Karpas-422 (cell line): ENCODE results near the gene TMEM108. TPM values are rescaled to one million over a fixed set of nuclear protein-coding genes. Genes with fewer than 3 reads are reported as not detected.

ENCODE experiments used
- DNase-seq: peaks from one replicate; pipeline ENCODE4 v3.0.0-alpha.2; 2015
- H2AFZ ChIP-seq: fragments of 200-600 bp; sonication (generic); 2 replicates; pipeline ENCODE4 v1.6.1; 2014; ENCODE audit warnings: antibody characterized with exemption, low read length, mixed read lengths
- H3K27ac ChIP-seq: fragments of 200-600 bp; sonication (generic); 2 replicates; pipeline ENCODE4 v1.5.1; 2014; ENCODE audit warnings: mild to moderate bottlenecking, low read length, moderate library complexity
- H3K27me3 ChIP-seq: fragments of 200-600 bp; sonication (generic); 2 replicates; pipeline ENCODE4 v1.6.1; 2014; ENCODE audit warnings: low read length, mixed read lengths
- H3K36me3 ChIP-seq: fragments of 200-600 bp; sonication (generic); 2 replicates; pipeline ENCODE4 v1.6.1; 2014; ENCODE audit warnings: low read length, mixed read lengths; ENCODE audit not compliant: insufficient read depth
- H3K4me1 ChIP-seq: fragments of 200-600 bp; sonication (generic); 2 replicates; pipeline ENCODE4 v1.6.1; 2014; ENCODE audit warnings: mild to moderate bottlenecking, low read length, mixed read lengths
- H3K4me2 ChIP-seq: fragments of 200-600 bp; sonication (generic); 2 replicates; pipeline ENCODE4 v1.6.1; 2014; ENCODE audit warnings: low read length, low read depth, mild to moderate bottlenecking; ENCODE audit not compliant: poor library complexity, severe bottlenecking
- H3K4me3 ChIP-seq: fragments of 200-600 bp; sonication (generic); 2 replicates; pipeline ENCODE4 v1.5.1; 2014; ENCODE audit warnings: mild to moderate bottlenecking, antibody characterized with exemption, low read length, mixed read lengths
- H3K79me2 ChIP-seq: fragments of 200-600 bp; sonication (generic); 2 replicates; pipeline ENCODE4 v1.6.1; 2014; ENCODE audit warnings: mild to moderate bottlenecking, low read length, mixed read lengths
- H3K9ac ChIP-seq: fragments of 200-600 bp; sonication (generic); 2 replicates; pipeline ENCODE4 v1.6.0; 2014; ENCODE audit warnings: low read length
- H3K9me2 ChIP-seq: fragments of 200-600 bp; sonication (generic), shearing (Covaris generic); replicated peaks from 2 replicates; pipeline ENCODE4 v1.6.0; 2014; ENCODE audit warnings: mild to moderate bottlenecking, low read length, moderate library complexity; ENCODE audit not compliant: insufficient read depth
- H3K9me3 ChIP-seq: fragments of 300-700, 200-600 bp; sonication (generic); 2 replicates; pipeline ENCODE4 v1.6.1; 2014; ENCODE audit warnings: low read length, mixed read lengths
- H4K20me1 ChIP-seq: fragments of 200-600 bp; sonication (generic); 2 replicates; pipeline ENCODE4 v1.6.1; 2014; ENCODE audit warnings: mild to moderate bottlenecking, antibody characterized with exemption, low read length, low read depth; ENCODE audit not compliant: insufficient read depth
- total RNA-seq: library from RNA; depleted of rRNA; stranded (reverse); fragments of >200 nt; shearing (Covaris generic); gene quantifications from 2 replicates; pipeline ENCODE4 v1.2.3, GENCODE V29; 2014; ENCODE audit warnings: low replicate concordance

Gene TMEM108
- total RNA-seq, 1 experiment from 2014 or later = not detected

DNA sequence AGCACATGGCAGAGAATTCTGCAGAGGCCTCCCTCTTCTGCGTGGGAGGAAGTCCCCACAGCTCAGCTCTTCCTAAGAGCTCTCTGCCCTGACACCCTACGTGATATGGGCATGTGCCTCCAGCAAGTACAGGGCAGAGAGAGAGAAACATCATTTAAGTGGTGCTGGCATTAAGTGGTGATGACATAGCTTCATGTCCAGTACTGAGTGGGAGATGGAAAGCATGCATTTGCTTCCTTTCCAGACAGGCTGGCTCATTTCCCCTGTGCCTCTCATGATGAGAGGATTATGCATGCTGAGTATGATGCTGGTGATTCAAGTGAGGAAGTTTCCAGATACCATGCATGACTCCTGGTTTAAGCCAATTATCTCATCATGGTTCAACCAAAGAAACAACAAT is 388.5 kb downstream of the TMEM108 start:
- no peaks in the 10 kb centered on the region for H3K9me3 ChIP-seq
- no peaks in the 10 kb centered on the region for H3K27me3 ChIP-seq
- H3K4me1 ChIP-seq = peaks cover 29% of the 10 kb centered on the region
- no peaks in the 10 kb centered on the region for H4K20me1 ChIP-seq
- H3K27ac ChIP-seq = no peak overlapping the region
- H3K9ac ChIP-seq = no peak overlapping the region
- no peak overlapping the region for H2AFZ ChIP-seq
- no peaks in the 10 kb centered on the region for H3K79me2 ChIP-seq
- DNase-seq = no peak
- no peaks in the 10 kb centered on the region for H3K9me2 ChIP-seq
- H3K4me2 ChIP-seq = no peak overlapping the region
- no peak overlapping the region for H3K4me3 ChIP-seq
- H3K36me3 ChIP-seq = no peaks in the 10 kb centered on the region

DNA sequence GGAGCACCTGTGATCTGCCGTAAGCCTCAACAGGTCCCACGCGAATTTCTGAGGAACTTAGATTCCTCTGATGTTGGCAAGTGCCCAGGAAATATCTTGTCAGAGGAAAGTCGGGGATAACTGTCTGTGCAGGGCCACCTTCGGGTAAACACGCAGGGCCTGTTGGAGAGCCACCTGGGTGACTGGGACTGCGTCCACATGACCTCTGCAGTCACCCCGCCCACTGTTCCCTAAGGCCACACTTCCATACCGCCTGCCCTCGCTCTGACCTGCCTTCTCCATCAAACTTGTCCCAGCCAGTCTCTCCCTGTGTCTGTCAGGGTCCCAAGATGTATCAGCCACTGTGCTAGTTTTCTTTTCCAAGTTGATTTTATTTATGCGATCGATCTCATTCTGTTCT is 390.4 kb downstream of the TMEM108 start:
- H3K4me3 ChIP-seq = no peak overlapping the region
- H2AFZ ChIP-seq = no peak overlapping the region
- H3K36me3 ChIP-seq = no peaks in the 10 kb centered on the region
- no peak overlapping the region for H3K4me2 ChIP-seq
- H3K9me2 ChIP-seq = no peaks in the 10 kb centered on the region
- H3K79me2 ChIP-seq = no peaks in the 10 kb centered on the region
- H3K9me3 ChIP-seq = no peaks in the 10 kb centered on the region
- no peak for DNase-seq
- H3K27me3 ChIP-seq = no peaks in the 10 kb centered on the region
- H3K4me1 ChIP-seq = peaks cover 29% of the 10 kb centered on the region
- no peaks in the 10 kb centered on the region for H4K20me1 ChIP-seq
- no peak overlapping the region for H3K9ac ChIP-seq
- H3K27ac ChIP-seq = no peak overlapping the region

DNA sequence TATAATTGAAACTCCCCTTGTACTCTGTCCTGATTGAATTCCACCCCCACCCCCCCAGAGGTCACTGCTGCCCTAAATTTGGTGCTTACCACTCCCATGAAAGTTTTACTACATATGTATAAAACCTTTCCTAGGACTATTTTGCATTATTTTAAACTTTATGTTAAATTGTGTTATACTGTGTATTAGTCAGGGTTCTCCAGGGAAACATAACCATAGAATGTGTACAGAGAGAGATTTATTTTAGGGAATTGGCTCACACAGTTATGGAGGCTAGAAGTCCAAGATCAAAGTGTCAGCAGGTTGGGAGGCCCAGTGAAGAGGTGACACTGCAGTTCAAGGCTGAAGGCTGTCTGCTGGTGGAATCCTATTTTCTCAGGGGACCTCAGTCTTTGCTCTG is 390.9 kb downstream of the TMEM108 start:
- Histone ChIP-seq H4K20me1 (no peaks in the 10 kb centered on the region), H3K27me3 (no peaks in the 10 kb centered on the region), H3K36me3 (no peaks in the 10 kb centered on the region), H3K4me3 (no peak overlapping the region), H3K4me2 (no peak overlapping the region), H3K27ac (no peak overlapping the region), H2AFZ (no peak overlapping the region), H3K79me2 (no peaks in the 10 kb centered on the region), H3K9ac (no peak overlapping the region), H3K9me3 (no peaks in the 10 kb centered on the region), H3K9me2 (no peaks in the 10 kb centered on the region), H3K4me1 (peaks cover 24% of the 10 kb centered on the region)
- no peak for DNase-seq

DNA sequence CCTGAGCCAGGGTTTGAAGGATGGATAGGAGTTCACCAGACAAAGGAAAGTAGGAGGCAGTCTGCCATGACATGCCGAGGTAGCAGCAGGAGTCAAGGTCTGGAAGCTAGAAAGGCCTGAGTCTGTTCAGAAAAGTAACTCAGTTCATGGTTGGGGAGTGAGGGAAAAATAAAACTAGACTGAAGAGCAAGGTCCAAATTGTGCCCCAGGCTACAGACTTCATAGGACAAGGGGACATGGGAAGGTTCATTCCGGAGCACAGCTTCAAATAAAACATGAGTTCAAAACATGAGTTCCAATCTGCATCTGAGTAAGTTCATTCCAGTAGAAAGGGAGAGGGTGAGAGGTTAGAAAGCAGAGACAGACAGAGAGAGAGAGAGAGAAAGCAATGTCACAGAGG is 401.4 kb downstream of the TMEM108 start:
- H3K27ac ChIP-seq = peak overlapping the region; percentile 93
- H3K4me3 ChIP-seq = no peak overlapping the region
- H2AFZ ChIP-seq = no peak overlapping the region

DNA sequence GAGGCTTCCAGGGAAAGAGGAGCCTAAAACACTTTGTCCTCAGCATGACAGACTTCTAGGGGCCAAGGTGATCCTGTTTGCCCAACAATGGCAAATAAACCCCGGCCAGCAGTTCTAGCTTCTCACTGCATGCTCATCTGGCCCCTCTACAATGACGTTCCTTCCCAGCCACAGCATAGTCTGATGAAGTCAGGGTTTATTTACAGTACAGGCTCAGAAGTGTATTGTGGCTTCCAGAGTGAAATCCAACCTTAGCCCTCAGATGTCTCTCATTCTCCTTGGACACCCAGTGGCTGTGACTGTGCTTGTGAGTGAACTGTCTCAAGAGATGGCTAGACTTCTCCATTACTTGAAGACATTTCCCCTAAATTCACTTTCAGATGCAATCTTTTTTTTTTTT is 402.5 kb downstream of the TMEM108 start:
- Histone ChIP-seq H3K4me1 (peaks cover 69% of the 10 kb centered on the region), H2AFZ (no peak overlapping the region)
- peak; percentile 32 for DNase-seq

More for the DNA sequence above, 401.4 kb downstream of the TMEM108 start:
- no peaks in the 10 kb centered on the region; the same call in 1 of the 2 replicates for H3K9me3 ChIP-seq
- H3K4me1 ChIP-seq = peaks cover 58% of the 10 kb centered on the region
- no peaks in the 10 kb centered on the region for H3K36me3 ChIP-seq
- no peak overlapping the region for H3K9ac ChIP-seq
- no peaks in the 10 kb centered on the region for H3K27me3 ChIP-seq
- H4K20me1 ChIP-seq = no peaks in the 10 kb centered on the region
- no peaks in the 10 kb centered on the region for H3K9me2 ChIP-seq
- H3K79me2 ChIP-seq = no peaks in the 10 kb centered on the region
- no peak for DNase-seq
- H3K4me2 ChIP-seq = no peak overlapping the region

DNA sequence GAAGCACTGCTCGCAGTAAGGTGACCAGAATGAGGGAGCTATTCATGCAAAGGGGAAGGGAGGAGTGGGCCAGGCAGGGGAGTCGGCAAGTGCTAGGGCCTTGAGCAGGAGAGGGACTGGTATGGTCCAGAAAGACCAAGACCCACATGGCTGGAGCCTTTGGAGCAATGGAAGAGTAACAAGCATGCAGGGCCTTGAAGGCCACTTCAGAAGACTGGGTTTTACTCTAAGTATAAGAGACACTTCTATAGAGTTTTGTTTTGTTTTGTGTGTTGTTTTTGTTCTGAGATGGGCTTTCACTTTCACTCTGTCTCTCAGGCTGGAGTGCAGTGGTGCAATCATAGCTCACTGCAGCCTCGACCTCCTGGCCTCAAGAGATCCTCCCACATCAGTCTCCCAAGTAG is 403.7 kb downstream of the TMEM108 start:
- Histone ChIP-seq H2AFZ (0 out of 2 replicates have a peak overlapping the region, but pooled peaks have one; percentile 17), H3K27ac (peak overlapping the region; percentile 98), H4K20me1 (no peaks in the 10 kb centered on the region), H3K4me2 (peak overlapping the region; percentile 31), H3K9me2 (no peaks in the 10 kb centered on the region), H3K4me1 (peaks cover 80% of the 10 kb centered on the region), H3K79me2 (no peaks in the 10 kb centered on the region), H3K9ac (peak overlapping the region; percentile 25), H3K4me3 (no peak overlapping the region), H3K9me3 (no peaks in the 10 kb centered on the region; the same call in 1 of the 2 replicates), H3K27me3 (no peaks in the 10 kb centered on the region), H3K36me3 (no peaks in the 10 kb centered on the region)
- DNase-seq = no peak

More for the DNA sequence above, 402.5 kb downstream of the TMEM108 start:
- Histone ChIP-seq H3K27ac (peak overlapping the region; percentile 39; the same call in 1 of the 2 replicates), H3K4me3 (no peak overlapping the region), H4K20me1 (no peaks in the 10 kb centered on the region), H3K4me2 (no peak overlapping the region), H3K9me2 (no peaks in the 10 kb centered on the region), H3K36me3 (no peaks in the 10 kb centered on the region), H3K27me3 (no peaks in the 10 kb centered on the region), H3K79me2 (no peaks in the 10 kb centered on the region), H3K9ac (no peak overlapping the region), H3K9me3 (no peaks in the 10 kb centered on the region; the same call in 1 of the 2 replicates)

DNA sequence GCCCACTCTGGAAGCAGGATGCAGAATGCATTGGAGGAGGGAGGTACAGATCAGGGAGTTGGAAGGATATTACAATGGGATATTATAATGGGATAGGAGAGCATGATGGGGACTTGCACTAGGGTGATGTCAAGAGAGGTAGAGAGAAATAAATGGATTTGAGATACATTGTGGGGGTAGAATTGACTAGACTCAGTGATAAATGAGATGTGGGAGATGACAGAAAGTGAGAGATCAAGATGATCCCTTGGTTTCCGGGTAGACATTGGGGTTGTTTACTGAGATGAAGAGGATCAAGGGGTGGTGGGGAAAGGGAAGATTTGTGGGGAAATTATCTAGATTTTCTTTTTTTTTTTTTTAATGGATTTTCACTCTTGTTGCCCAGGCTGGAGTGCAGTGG is 404.3 kb downstream of the TMEM108 start:
- Histone ChIP-seq H3K27ac (peak overlapping the region; percentile 98), H3K4me3 (no peak overlapping the region), H3K4me2 (no peak overlapping the region), H3K27me3 (no peaks in the 10 kb centered on the region), H2AFZ (no peak overlapping the region), H3K36me3 (no peaks in the 10 kb centered on the region), H3K9me3 (no peaks in the 10 kb centered on the region; the same call in 1 of the 2 replicates), H3K9ac (no peak overlapping the region), H3K79me2 (no peaks in the 10 kb centered on the region), H4K20me1 (no peaks in the 10 kb centered on the region), H3K9me2 (no peaks in the 10 kb centered on the region), H3K4me1 (peaks cover 82% of the 10 kb centered on the region)
- DNase-seq = peak; percentile 48

DNA sequence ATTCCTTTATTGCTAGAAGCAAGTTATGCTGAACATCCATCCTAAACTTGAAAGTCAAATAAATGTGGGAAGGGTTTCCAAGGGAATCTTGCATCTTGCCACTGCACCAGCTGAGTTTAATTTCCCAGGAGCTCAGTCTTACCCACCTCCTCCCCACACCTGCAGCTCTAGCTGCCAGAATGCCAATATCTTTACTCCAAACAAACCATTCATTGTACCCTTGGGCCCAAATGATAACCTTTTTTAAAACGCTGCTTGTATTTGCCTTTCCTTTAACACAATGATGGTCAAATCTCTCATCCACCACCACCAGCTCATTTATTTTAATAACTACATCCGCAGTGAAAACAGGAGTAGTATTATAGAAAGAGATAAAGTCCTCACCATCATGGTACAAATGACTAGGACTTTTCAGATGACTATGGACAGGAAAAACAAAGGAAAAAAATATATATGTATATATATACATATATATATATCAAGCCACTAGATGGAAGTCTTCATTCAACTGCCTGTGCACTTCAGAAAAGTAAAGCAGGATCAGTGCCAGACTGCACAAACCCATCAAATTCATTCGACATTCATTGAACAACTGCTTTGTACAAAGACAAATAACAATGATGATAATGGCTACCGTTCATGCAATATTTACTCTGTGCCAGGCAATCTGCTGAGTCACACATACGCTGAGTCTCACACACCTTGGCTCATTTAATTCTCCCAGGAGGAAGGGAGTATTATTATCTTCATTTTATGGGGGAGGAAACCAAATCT is 405.6 kb downstream of the TMEM108 start:
- H4K20me1 ChIP-seq = no peaks in the 10 kb centered on the region
- H3K27me3 ChIP-seq = no peaks in the 10 kb centered on the region
- DNase-seq = peak; percentile 82
- no peaks in the 10 kb centered on the region for H3K9me2 ChIP-seq
- peak overlapping the region; percentile 59; the same call in 1 of the 2 replicates for H2AFZ ChIP-seq
- H3K79me2 ChIP-seq = no peaks in the 10 kb centered on the region
- peak overlapping the region; percentile 62 for H3K4me2 ChIP-seq
- peaks cover 80% of the 10 kb centered on the region for H3K4me1 ChIP-seq
- peak overlapping the region; percentile 67 for H3K9ac ChIP-seq
- peak overlapping the region; percentile 39; the same call in 1 of the 2 replicates for H3K4me3 ChIP-seq
- H3K27ac ChIP-seq = peak overlapping the region; percentile 98
- no peaks in the 10 kb centered on the region for H3K36me3 ChIP-seq
- H3K9me3 ChIP-seq = no peaks in the 10 kb centered on the region; the same call in 1 of the 2 replicates
